Fibroblast of villous mesenchyme (primary cell): ENCODE data around the gene LLGL1. TPM values are rescaled to one million over a fixed set of nuclear protein-coding genes. Genes with fewer than 3 reads are reported as not detected.

Source experiments
- DNase-seq: peaks from one replicate; pipeline ENCODE4 v3.0.0-alpha.2; 2010; ENCODE audit warnings: low read depth
- H3K4me3 ChIP-seq: 2 replicates; pipeline ENCODE4 v1.5.1; 2011; ENCODE audit warnings: low read depth, mild to moderate bottlenecking, low read length
- total RNA-seq: library from RNA; depleted of rRNA; stranded (reverse); fragments of >200 nt; gene quantifications from 2 replicates; pipeline ENCODE4 v1.2.3, GENCODE V29; 2012
- TF ChIP-seq, protein P1 (sequence below): IDR thresholded peaks from 2 replicates; pipeline ENCODE4 v1.5.1; 2012; ENCODE audit warnings: low read depth, mild to moderate bottlenecking, low read length; ENCODE audit not compliant: insufficient read depth

Gene LLGL1
- total RNA-seq, 1 donor, result 44.0 TPM

DNA sequence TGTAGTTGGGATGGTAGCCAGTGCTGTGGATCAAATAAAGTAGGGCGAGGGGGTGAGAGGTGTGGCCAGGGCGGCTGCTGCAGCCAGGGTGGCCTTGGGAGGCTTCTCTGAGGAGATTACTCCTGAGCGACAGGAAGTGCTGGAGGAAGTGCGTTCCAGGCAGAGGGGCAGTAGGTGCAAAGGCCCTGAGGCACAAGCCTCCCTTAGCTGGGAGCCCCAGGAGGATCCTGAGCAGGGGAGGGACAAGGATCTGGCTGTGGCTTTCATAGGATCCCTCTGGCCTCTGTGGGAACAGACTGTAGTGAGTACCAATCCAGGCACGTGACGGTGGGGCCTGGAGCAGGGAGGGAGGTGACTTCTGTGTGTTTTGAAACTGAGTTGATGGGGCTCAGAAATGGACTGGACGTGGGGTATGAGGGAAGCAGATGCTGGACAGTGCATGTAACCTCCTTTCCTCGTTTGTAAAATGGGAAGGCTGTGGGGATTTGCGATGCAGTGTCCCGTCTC lies 2.8 kb downstream of the LLGL1 start:
- no peak overlapping the region for H3K4me3 ChIP-seq
- no peak for DNase-seq
- TF ChIP-seq, protein P1, sequence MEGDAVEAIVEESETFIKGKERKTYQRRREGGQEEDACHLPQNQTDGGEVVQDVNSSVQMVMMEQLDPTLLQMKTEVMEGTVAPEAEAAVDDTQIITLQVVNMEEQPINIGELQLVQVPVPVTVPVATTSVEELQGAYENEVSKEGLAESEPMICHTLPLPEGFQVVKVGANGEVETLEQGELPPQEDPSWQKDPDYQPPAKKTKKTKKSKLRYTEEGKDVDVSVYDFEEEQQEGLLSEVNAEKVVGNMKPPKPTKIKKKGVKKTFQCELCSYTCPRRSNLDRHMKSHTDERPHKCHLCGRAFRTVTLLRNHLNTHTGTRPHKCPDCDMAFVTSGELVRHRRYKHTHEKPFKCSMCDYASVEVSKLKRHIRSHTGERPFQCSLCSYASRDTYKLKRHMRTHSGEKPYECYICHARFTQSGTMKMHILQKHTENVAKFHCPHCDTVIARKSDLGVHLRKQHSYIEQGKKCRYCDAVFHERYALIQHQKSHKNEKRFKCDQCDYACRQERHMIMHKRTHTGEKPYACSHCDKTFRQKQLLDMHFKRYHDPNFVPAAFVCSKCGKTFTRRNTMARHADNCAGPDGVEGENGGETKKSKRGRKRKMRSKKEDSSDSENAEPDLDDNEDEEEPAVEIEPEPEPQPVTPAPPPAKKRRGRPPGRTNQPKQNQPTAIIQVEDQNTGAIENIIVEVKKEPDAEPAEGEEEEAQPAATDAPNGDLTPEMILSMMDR, result no peak

DNA sequence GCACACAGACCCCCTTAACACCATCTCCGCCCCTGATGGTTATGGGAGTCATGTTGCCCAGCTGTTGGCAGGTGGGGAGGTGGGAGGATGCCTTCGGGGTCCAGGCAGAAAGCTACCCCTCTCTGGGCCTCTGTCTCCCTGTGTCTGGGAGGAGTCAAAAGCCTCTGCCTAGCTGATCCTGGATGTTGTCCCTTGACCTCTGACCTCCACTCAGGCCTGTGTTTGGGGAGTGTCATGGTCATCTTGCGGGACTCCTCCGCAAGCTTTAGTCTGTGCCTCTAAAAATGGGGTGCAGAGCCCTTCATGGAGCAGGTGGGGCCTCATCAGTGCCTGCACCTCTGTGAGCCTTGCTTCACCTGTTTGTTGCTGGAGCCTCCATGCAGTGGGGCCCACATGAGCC lies 3.8 kb downstream of the LLGL1 start:
- DNase-seq, result no peak

DNA sequence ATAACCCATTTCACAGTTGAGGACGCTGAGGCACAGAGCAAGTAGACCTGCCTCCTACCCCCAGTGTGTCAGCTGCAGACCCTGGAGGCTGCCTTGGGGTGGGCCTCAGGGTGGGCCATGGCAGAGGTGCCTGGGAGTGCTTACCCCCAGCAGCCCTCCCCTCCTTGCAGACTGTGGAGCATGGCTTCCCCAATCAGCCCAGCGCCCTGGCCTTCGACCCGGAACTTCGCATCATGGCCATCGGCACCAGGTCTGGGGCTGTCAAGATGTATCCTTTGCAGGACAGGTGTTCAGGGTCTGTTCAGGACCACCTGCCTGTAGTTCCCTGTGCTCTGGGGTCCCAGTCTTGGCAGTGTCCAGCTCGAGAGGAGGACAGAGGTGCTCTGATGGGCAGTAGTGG lies 4.3 kb downstream of the LLGL1 start:
- H3K4me3 ChIP-seq, result no peak overlapping the region
- TF ChIP-seq, protein P1, result no peak
- DNase-seq, result no peak

More for the DNA sequence above, 3.8 kb downstream of the LLGL1 start:
- H3K4me3 ChIP-seq, result no peak overlapping the region
- TF ChIP-seq, protein P1, result no peak

DNA sequence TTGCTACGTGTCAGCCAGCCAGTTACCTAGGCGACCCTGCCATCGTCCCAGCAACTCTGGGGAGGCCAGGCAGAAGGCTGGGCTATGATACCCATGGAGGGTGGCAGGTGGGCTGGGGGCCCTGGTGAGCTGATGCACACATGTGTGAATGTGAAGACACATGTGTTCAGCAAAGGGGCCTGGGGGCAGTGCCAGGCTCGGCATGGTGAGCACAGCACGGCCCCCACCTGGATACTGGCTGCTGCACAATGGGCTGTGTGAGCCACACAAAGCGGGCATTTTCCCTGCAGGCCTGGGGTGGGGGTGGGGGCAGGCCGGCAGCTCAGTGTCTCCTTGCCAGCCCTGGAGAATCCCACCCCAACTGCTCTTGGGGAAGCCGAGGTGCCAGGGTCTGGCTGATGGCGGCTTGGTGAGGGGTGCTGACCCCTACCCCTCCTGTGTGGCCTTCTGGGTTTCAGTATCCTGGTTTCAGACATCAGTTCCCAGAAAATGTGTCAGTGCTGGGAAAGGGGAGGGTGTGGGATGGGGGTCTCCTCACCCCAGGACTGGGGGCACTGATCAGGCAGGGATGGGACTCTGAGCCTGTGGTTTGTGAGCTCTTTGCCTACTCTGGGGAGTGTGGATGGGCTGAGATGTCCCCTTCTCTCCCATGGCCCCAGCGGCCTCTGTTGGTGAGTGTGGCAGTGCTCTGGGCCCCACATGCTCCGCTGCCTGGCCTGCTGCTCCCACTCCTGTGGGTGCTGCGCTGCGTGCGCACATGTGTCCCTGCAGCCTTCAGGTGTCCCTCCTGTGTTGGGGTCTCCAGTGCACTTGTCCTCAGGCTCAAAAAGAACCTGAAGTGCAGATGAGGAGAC lies 5.1 kb downstream of the LLGL1 start:
- no peak for DNase-seq
- no peak overlapping the region for H3K4me3 ChIP-seq
- TF ChIP-seq, protein P1, result no peak

DNA sequence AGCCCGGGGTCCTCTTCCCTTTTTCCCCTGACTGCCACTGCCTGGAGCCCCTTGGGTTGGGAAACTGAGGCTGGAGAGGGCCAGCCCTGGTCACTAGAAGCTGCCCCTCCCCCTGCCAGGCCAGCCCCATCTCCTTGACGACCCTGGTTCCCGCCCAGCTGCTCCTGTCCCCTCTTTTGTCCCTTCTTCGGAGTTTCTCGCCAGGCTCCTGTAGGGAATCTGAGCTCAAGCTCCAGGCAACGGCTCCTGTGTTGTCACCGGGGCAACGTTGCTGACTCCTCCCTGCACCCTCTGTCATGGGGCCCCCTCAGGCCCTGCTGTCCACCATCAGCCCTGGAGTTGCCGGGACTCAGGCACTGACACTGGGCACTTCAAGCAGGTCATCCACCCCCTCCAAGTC lies 5.7 kb downstream of the LLGL1 start:
- no peak overlapping the region for H3K4me3 ChIP-seq
- no peak for DNase-seq
- TF ChIP-seq, protein P1, result no peak

DNA sequence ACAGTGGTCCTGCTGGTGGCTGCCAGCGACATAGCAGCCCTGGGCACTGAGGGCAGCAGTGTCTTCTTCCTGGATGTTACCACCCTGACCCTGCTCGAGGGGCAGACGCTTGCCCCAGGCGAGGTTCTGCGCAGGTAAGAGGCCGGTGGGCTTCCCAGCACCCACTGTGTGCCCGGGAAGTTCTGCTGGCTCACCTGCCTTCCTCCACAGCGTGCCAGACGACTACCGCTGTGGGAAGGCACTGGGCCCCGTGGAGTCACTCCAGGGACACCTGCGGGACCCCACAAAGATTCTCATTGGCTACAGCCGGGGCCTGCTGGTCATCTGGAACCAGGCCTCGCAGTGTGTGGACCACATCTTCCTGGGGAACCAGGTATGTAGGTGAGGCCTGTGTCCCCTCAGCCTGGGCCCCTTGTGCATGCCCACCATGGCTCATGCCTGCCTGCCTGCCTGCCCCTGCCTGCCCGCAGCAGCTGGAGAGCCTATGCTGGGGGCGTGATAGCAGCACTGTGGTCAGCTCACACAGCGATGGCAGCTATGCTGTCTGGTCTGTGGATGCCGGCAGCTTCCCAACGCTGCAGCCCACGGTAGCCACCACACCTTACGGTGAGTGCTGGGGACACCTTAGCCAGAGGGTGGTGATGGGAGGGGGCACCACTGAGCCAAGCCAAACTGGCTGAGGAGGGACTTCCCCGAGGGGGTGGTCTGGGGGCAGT lies 8.5 kb downstream of the LLGL1 start:
- no peak for DNase-seq
- H3K4me3 ChIP-seq, result no peak overlapping the region
- TF ChIP-seq, protein P1, result no peak
